Natural killer cell (primary cell): ENCODE measurements around the gene CES4A. TPM values are rescaled to one million over a fixed set of nuclear protein-coding genes. Genes with fewer than 3 reads are reported as not detected.

Source experiments
- ATAC-seq, 3 donors: fragments of 150-1000 bp in 2 of 3; fragments of 200-7000 bp in 1 of 3; cut with Tn5 transposase; 1 replicate in 1 of 3; 2 replicates in 2 of 3; pipeline ENCODE4 v1.10.0; 2021; ENCODE audit warnings: mild to moderate bottlenecking in 2 of 3, moderate library complexity in 2 of 3
- DNase-seq, 2 donors: peaks; one replicate each; pipeline versions ENCODE4 v3.0.0 to v3.0.0-alpha.2; 2013 to 2021; ENCODE audit warnings: mixed read lengths in 1 of 2
- H3K27ac ChIP-seq: one replicate; pipeline ENCODE4 v1.5.1; 2013; ENCODE audit warnings: mild to moderate bottlenecking, low read length
- H3K27me3 ChIP-seq: one replicate; pipeline ENCODE4 v1.6.1; 2013; ENCODE audit warnings: low read length; ENCODE audit not compliant: control insufficient read depth, insufficient read depth
- H3K36me3 ChIP-seq: one replicate; pipeline ENCODE4 v1.6.1; 2013; ENCODE audit warnings: low read length; ENCODE audit not compliant: control insufficient read depth, insufficient read depth
- H3K4me1 ChIP-seq: one replicate; pipeline ENCODE4 v1.6.1; 2013; ENCODE audit warnings: low read length; ENCODE audit not compliant: control insufficient read depth, insufficient read depth
- H3K4me3 ChIP-seq: one replicate; pipeline ENCODE4 v1.5.1; 2013; ENCODE audit warnings: low read length
- H3K9me3 ChIP-seq: one replicate; pipeline ENCODE4 v1.6.1; 2013; ENCODE audit warnings: low read length; ENCODE audit not compliant: control insufficient read depth, insufficient read depth
- H3K27ac Mint-ChIP-seq, 2 donors: one replicate each; pipeline ENCODE4 v1.8.0; 2022; ENCODE audit warnings: mild to moderate bottlenecking in 2 of 2, mixed read lengths in 2 of 2, moderate library complexity in 1 of 2
- H3K27me3 Mint-ChIP-seq, 2 donors: one replicate each; pipeline ENCODE4 v1.8.0; 2022; ENCODE audit warnings: low read depth in 2 of 2, mixed read lengths in 2 of 2
- H3K36me3 Mint-ChIP-seq: one replicate; pipeline ENCODE4 v1.8.0; 2022; ENCODE audit warnings: mixed read lengths
- H3K4me1 Mint-ChIP-seq, 2 donors: one replicate each; pipeline ENCODE4 v1.8.0; 2022; ENCODE audit warnings: mixed read lengths in 2 of 2
- H3K4me3 Mint-ChIP-seq: one replicate; pipeline ENCODE4 v1.8.0; 2022; ENCODE audit warnings: mild to moderate bottlenecking, moderate library complexity, mixed read lengths
- H3K9me3 Mint-ChIP-seq, 2 donors: one replicate each; pipeline ENCODE4 v1.8.0; 2022; ENCODE audit warnings: mixed read lengths in 2 of 2
- WGBS: methylation state at CpG from one replicate; pipeline ENCODE4 v1.1.7; 2013; ENCODE audit warnings: missing lambda C conversion rate; ENCODE audit not compliant: insufficient coverage; 5-methylcytosine and 5-hydroxymethylcytosine counted together
- intact Hi-C: fragments of 100-400 bp; cut with micrococcal nuclease; formaldehyde crosslinking; loops from one replicate; pipeline ENCODE4 v1.14.2; 2022
- total RNA-seq, 4 donors: library from RNA; stranded (reverse); fragments of 120-200 nt in 1 of 4; gene quantifications; one replicate each; pipeline versions ENCODE4 v1.2.3 to v1.2.4, GENCODE V29; 2013 to 2022
- TF ChIP-seq, protein P1 (sequence below): fragments of 200-600 bp; IDR thresholded peaks from one replicate; pipeline ENCODE4 v1.8.0; 2022; ENCODE audit warnings: antibody characterized with exemption

Gene CES4A
- total RNA-seq, 3 donors from 2014 or later (not counting 1 experiment from before 2014, with no cell fraction given), result 7.5 to 9.0 (median 8.8) TPM

DNA sequence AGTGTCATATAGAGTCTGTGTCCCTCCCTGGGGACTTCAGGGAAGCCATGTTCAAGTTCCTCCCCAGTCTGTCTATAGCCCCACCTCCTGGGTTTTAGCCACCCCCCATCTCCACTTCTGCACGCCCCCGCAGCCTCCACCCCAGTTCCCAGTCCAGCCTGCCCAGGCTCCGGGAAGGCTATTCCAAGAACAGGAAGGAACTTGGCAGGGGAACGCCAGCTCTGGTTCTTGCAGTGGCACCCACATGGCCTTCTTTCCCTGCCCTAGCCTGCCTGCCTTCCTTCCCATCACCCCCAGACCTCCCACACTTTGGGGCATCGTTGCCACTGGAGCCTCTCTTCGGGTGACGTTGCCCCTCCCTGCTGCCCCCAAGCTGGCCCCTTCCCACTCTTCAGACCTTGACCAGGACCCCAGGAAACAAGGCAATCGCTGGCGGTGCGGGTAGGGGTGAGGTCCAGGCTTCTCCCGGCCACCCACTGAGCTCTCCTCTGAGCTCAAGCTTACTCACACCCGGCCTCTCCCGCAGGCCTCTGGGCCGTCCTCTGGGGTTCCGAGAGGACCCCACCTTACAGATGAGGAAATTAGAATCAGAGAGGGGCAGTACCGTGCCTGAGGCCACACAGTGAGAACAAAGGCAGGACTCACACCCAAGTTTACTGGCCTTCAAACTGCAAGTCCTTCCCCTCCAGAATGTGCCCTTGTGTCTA is 9.2 kb upstream of the CES4A start:
- Mint-ChIP-seq H3K27me3 (peaks cover 0 to 4% of the 10 kb centered on the region in 2 donors), H3K4me1 (no peaks in the 10 kb centered on the region), H3K27ac (no peak overlapping the region), H3K4me3 (no peak overlapping the region), H3K9me3 (no peaks in the 10 kb centered on the region), H3K36me3 (no peaks in the 10 kb centered on the region)
- TF ChIP-seq, protein P1, sequence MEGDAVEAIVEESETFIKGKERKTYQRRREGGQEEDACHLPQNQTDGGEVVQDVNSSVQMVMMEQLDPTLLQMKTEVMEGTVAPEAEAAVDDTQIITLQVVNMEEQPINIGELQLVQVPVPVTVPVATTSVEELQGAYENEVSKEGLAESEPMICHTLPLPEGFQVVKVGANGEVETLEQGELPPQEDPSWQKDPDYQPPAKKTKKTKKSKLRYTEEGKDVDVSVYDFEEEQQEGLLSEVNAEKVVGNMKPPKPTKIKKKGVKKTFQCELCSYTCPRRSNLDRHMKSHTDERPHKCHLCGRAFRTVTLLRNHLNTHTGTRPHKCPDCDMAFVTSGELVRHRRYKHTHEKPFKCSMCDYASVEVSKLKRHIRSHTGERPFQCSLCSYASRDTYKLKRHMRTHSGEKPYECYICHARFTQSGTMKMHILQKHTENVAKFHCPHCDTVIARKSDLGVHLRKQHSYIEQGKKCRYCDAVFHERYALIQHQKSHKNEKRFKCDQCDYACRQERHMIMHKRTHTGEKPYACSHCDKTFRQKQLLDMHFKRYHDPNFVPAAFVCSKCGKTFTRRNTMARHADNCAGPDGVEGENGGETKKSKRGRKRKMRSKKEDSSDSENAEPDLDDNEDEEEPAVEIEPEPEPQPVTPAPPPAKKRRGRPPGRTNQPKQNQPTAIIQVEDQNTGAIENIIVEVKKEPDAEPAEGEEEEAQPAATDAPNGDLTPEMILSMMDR, result no peak
- Histone ChIP-seq H3K36me3 (no peaks in the 10 kb centered on the region), H3K27me3 (no peaks in the 10 kb centered on the region), H3K9me3 (no peaks in the 10 kb centered on the region), H3K4me1 (no peaks in the 10 kb centered on the region), H3K27ac (no peak overlapping the region), H3K4me3 (no peak overlapping the region)
- ATAC-seq, result no peak
- WGBS, result 78% methylated on average over 15 of the region's 16 CpGs
- intact Hi-C loops, result no loop called here
- no peak for DNase-seq

DNA sequence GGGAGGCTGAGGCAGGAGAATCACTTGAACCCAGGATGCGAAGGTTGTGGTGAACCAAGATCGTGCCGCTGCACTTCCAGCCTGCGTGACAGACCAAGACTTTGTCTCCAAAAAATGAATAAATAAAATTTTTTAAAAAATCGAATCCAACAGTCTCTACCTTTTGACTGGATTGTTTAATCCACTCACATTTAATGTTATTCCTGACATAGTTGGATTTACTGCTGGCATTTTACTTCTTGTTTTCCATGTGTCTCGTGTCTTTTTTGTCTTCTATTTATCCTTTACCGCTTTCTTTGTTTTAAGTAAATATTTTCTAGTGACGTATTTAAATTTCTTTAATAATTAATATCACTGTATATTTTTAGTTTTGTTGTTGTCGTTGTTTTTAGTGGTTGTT is 5.4 kb upstream of the CES4A start:
- intact Hi-C loops, result no loop called here
- Histone ChIP-seq H3K36me3 (no peaks in the 10 kb centered on the region), H3K27ac (no peak overlapping the region), H3K4me3 (no peak overlapping the region), H3K4me1 (peaks cover 11% of the 10 kb centered on the region), H3K27me3 (no peaks in the 10 kb centered on the region), H3K9me3 (no peaks in the 10 kb centered on the region)
- 90% methylated on average over 5 of the region's 9 CpGs for WGBS
- H3K9me3 Mint-ChIP-seq, result no peaks in the 10 kb centered on the region
- H3K27ac Mint-ChIP-seq, result no peak overlapping the region
- no peaks in the 10 kb centered on the region for H3K4me1 Mint-ChIP-seq
- H3K27me3 Mint-ChIP-seq, result peaks cover 0 to 7% of the 10 kb centered on the region in 2 donors
- no peak overlapping the region for H3K4me3 Mint-ChIP-seq
- DNase-seq, result no peak
- TF ChIP-seq, protein P1, result no peak
- ATAC-seq, result no peak
- H3K36me3 Mint-ChIP-seq, result no peaks in the 10 kb centered on the region

DNA sequence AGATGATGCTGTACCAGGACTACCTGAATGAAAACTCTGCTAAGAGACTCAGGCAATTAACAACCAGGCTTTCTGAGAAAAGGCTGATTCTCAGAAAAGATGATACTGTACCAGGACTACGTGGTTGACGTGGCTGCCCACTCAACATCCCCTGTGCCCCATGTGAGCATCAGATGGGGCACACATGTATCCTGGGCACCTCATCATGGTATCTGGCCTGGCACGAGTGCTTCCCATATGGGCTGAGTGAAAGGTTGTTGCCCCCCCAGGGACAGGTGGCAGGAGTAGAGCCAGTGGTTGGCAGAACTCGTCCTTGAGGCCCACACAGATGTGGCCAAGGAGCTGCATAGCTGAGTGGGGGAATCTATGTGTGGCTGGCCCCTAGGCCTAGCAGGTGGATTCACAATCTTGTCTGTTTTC is 3.5 kb upstream of the CES4A start:
- no peaks in the 10 kb centered on the region for H3K27me3 ChIP-seq
- no peaks in the 10 kb centered on the region for H3K36me3 Mint-ChIP-seq
- H3K9me3 ChIP-seq, result no peaks in the 10 kb centered on the region
- DNase-seq (peak in 1 of 2 donors; percentile 19), ATAC-seq (no peak)
- H3K4me3 Mint-ChIP-seq, result no peak overlapping the region
- H3K36me3 ChIP-seq, result no peaks in the 10 kb centered on the region
- H3K27ac Mint-ChIP-seq, result no peak overlapping the region
- H3K27ac ChIP-seq, result peak overlapping the region; percentile 41
- peaks cover 0 to 7% of the 10 kb centered on the region in 2 donors for H3K27me3 Mint-ChIP-seq
- no peak overlapping the region for H3K4me3 ChIP-seq
- TF ChIP-seq, protein P1, result no peak
- WGBS, result 51% methylated on average over 4 of the region's 4 CpGs
- H3K4me1 ChIP-seq, result peaks cover 11% of the 10 kb centered on the region
- no peaks in the 10 kb centered on the region for H3K4me1 Mint-ChIP-seq
- H3K9me3 Mint-ChIP-seq, result no peaks in the 10 kb centered on the region
- intact Hi-C loops, result no loop called here

DNA sequence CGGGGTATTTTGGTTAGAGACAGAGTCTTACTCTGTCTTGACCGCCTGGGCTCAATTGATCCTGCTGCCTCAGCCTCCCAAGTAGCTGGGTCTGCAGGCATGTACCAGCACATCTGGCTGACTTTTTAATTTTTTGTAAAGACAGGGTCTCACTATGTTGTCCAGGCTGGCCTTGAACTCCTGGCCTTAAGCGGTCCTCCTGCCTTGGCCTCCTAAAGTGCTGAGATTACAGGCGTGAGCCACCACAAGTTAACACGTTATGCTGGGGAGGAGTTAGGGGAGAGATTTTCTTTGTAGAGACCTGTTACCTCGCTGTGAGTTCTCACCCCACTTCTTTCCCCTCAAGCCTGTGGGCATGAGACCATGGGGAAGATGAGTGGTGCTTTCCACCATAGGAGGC is 1.8 kb upstream of the CES4A start:
- Mint-ChIP-seq H3K4me1 (no peaks in the 10 kb centered on the region), H3K9me3 (no peaks in the 10 kb centered on the region), H3K27ac (no peak overlapping the region), H3K36me3 (no peaks in the 10 kb centered on the region), H3K27me3 (peaks cover 0 to 7% of the 10 kb centered on the region in 2 donors), H3K4me3 (no peak overlapping the region)
- no peak for DNase-seq
- TF ChIP-seq, protein P1, result no peak
- intact Hi-C loops, result no loop called here
- 79% methylated on average over 4 of the region's 6 CpGs for WGBS
- Histone ChIP-seq H3K4me1 (peaks cover 11% of the 10 kb centered on the region), H3K9me3 (no peaks in the 10 kb centered on the region), H3K36me3 (no peaks in the 10 kb centered on the region), H3K4me3 (no peak overlapping the region), H3K27ac (no peak overlapping the region), H3K27me3 (no peaks in the 10 kb centered on the region)
- no peak for ATAC-seq
